ENCODE measurements around the gene BID.

Gene BID

DNA sequence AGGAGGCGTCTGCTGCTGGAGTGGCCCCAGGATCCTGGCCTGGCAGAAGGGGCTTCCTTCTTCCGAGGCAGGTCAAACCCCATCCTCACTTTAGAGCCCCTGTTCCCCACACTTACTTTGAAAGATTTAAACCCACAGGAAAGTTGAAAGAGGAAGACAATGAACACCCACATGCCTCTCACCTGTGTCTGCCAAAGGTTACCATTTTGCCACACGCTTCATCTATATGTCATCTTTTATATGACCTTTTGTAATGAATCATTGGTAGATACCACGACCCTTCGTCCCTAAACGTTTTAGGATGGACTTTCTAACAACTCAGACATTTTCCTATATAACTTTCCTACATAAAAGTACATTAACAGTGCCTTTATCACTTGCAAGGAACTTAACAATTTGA lies 39.8 kb upstream of the BID start:
- no peak for DNase-seq (ENCODE audit: low read depth)
- H3K4me3 ChIP-seq (ENCODE audit: control insufficient read depth, low read depth, low read length), result no peak overlapping the region
- TF ChIP-seq, protein P1, sequence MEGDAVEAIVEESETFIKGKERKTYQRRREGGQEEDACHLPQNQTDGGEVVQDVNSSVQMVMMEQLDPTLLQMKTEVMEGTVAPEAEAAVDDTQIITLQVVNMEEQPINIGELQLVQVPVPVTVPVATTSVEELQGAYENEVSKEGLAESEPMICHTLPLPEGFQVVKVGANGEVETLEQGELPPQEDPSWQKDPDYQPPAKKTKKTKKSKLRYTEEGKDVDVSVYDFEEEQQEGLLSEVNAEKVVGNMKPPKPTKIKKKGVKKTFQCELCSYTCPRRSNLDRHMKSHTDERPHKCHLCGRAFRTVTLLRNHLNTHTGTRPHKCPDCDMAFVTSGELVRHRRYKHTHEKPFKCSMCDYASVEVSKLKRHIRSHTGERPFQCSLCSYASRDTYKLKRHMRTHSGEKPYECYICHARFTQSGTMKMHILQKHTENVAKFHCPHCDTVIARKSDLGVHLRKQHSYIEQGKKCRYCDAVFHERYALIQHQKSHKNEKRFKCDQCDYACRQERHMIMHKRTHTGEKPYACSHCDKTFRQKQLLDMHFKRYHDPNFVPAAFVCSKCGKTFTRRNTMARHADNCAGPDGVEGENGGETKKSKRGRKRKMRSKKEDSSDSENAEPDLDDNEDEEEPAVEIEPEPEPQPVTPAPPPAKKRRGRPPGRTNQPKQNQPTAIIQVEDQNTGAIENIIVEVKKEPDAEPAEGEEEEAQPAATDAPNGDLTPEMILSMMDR (conservative IDR thresholded peaks at IDR 0.05; ENCODE audit: control insufficient read depth, insufficient read depth, low read depth, low read length), result no peak

DNA sequence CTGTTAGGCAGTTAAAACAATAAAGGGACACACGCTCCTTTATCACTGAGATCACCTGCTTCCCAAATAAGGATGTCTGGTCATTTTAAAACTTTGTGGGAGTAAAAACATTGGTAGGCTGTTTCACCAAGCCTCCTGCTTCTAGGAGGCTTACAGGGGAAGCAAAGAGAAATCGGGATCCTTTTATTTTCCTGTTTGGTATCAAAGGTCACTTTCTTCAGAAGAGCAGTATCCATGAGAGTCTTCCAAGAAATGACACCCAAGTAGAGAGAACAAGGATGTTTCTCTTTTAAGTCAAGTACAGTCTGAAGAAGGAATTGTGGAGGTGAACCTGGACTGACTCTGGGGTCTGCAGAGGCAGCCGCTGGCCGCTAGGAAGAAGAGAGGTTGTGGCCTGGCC lies 36.9 kb upstream of the BID start:
- DNase-seq (ENCODE audit: low read depth), result no peak
- TF ChIP-seq, protein P1 (conservative IDR thresholded peaks at IDR 0.05; ENCODE audit: control insufficient read depth, insufficient read depth, low read depth, low read length), result no peak
- no peak overlapping the region for H3K4me3 ChIP-seq (ENCODE audit: control insufficient read depth, low read depth, low read length)

DNA sequence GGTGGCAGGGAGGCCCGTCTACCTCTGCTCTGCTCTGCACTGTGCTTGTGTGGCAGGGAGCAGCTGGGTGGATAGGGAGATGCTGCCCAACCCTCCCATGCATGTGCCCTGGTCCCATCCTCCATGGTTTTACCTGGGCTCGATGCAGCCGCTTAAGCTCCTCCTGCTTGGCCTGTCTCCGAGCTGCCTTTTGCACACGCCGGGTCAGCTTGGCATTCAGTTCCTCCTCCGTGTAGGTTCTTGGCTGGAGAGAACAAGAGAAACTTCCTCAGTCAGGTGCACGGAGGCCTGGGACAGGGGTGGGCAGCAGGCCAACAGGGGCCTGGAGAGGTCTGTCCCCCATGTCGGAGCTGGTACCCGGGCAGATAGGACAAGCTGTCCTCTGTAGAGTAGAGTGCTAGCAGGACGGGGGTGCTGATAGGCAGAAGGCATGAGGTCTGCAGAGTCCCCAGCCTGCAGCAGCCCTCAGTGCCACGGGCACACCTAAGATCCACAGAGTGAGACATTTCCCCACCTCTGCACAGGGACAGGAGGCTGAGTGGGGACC lies 36.4 kb upstream of the BID start:
- DNase-seq (ENCODE audit: low read depth), result no peak
- H3K4me3 ChIP-seq (ENCODE audit: control insufficient read depth, low read depth, low read length), result no peak overlapping the region
- TF ChIP-seq, protein P1 (conservative IDR thresholded peaks at IDR 0.05; ENCODE audit: control insufficient read depth, insufficient read depth, low read depth, low read length), result no peak

DNA sequence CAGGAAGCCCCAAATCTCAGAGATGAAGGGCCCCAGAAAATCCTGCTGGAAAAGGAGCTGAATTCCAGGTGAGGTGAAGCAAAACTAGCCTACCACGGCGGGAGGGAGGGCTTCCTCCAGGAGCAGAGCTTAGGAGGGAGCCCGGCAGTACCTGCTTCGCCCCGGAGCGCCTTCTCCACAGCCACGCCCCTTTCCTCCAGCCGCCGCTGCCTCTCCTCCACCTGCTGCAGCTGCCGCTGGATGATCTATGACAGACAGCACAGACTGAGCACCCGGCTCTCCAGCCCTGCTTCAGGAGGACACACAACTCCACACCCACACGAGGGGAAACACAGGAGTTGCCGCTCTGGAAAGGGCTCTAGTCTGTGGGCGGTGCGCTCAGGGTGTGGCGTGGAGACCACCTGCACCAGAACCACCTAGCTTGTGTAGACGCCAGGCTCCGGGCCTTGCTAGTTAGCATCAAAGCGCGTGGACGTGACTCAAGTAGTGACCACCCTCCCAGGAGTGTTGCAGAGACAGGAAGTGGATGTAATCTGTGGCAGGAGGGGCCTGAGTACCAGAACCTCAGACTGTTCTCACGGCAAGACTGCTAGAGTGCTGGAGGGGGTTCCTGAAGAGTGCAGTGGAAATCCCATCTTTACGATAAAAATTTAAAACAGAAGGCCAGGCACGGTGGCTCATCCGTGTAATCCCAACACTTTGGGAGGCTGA lies 34.6 kb upstream of the BID start:
- no peak for DNase-seq (ENCODE audit: low read depth)
- TF ChIP-seq, protein P1 (conservative IDR thresholded peaks at IDR 0.05; ENCODE audit: control insufficient read depth, insufficient read depth, low read depth, low read length), result no peak

DNA sequence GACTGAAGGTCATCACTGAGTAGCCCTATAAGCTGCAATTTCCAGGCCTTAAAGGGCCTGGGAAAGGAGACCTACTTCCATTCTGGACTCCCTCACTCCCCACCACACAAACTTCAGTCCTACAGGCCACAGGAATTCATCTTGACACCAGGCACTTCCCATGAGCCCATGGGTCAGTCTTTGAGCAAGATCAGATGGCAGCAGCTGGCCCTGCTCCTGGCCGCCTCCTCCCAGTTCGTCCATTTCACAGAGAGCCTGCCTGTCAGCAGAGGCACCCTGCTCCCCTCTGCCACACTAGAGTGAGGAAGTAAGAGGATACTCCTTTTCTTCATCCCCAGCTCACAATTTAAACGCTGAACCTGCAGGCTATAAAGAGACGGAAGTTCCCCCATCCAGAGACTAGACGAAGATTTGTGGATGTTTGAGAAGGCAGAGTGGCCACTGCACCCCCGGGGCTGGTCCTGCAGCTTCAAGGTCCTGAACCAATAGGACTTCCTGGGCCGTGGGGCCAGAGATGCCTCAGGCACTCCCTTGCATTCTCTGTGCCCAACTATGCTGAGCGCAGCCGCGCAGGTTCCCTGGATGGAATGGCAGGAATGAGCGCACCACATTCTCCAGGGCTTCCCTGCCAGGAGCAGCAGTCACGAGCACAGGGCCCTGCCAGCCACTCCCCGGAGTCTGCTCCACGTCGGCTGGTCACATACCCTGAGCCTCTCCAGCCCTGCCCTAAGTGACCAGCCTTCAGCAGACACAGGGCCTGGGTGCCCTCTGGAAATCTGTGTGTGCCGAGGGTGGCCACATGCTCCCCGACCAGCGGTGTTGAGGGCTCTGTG lies 33.5 kb upstream of the BID start:
- TF ChIP-seq, protein P1 (conservative IDR thresholded peaks at IDR 0.05; ENCODE audit: control insufficient read depth, insufficient read depth, low read depth, low read length), result no peak
- no peak overlapping the region for H3K4me3 ChIP-seq (ENCODE audit: control insufficient read depth, low read depth, low read length)
- DNase-seq (ENCODE audit: low read depth), result no peak

More for the DNA sequence above, 34.6 kb upstream of the BID start:
- no peak overlapping the region for H3K4me3 ChIP-seq (ENCODE audit: control insufficient read depth, low read depth, low read length)

DNA sequence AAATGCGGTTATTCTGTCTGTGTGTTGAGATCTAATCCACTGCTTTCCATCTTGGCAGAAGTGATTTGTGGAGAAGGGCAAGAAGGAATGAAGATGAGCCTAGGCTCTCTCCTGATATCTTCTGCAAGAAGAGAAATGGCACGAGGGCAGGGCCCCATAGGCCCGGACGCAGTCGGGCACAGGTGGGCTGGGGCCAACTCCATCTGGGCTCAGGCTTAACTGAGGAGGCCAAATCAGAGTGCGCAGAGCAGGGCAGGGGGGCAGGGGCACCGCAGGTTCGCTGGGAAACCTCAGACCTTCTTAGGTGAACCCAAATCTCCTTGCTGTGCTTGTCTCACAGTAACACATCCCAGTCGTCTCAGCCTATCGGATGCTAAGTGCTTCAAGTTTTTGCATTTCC lies 32.8 kb upstream of the BID start:
- no peak overlapping the region for H3K4me3 ChIP-seq (ENCODE audit: control insufficient read depth, low read depth, low read length)
- TF ChIP-seq, protein P1 (conservative IDR thresholded peaks at IDR 0.05; ENCODE audit: control insufficient read depth, insufficient read depth, low read depth, low read length), result no peak
- DNase-seq (ENCODE audit: low read depth), result no peak

Measured in fibroblast of mammary gland (primary cell).